ENCODE results near the gene DDA1. TPM values are rescaled to one million over a fixed set of nuclear protein-coding genes. Genes with fewer than 3 reads are reported as not detected.

DDA1 gene
- total RNA-seq, 1 experiment from 2014 or later: 72.5 TPM

GRCh38 chr19:17321655-17322489 is 12.5 kb downstream of the DDA1 start:
- ChIA-PET CTCF (no interaction called here), POLR2A (ENCODE audit: unreplicated experiment) (interaction anchor here (1.0 kb wide), 1 partner anchor 27 kb away, joined by 5 read pairs; no protein-coding TSS in a partner anchor)
- H3K27me3 ChIP-seq (ENCODE audit: insufficient read depth, low read depth): no peaks in the 10 kb centered on the region
- intact Hi-C loops (cut with micrococcal nuclease; ENCODE audit: unreplicated experiment): no loop called here
- peak overlapping the region; percentile 2; the same call in 1 of the 2 replicates for H3K27ac ChIP-seq
- H3K4me3 ChIP-seq: no peak overlapping the region
- peaks cover 26% of the 10 kb centered on the region for H3K4me1 ChIP-seq (replicated peaks; ENCODE audit: insufficient read depth)
- H3K79me2 ChIP-seq (ENCODE audit: low read depth): peaks cover 17% of the 10 kb centered on the region
- no peak for DNase-seq
- H3K36me3 ChIP-seq (ENCODE audit: low read depth): peaks cover 18% of the 10 kb centered on the region
- H3K9me2 ChIP-seq (ENCODE audit: insufficient read depth): no peaks in the 10 kb centered on the region
- no peaks in the 10 kb centered on the region for H3K9me3 ChIP-seq (ENCODE audit: insufficient read depth, low read depth)
- BruUV-seq (replicated peaks): no TSS peak
- no peak overlapping the region for H3K4me2 ChIP-seq
- H2AFZ ChIP-seq: no peak overlapping the region
- peaks cover 47% of the 10 kb centered on the region for H3F3A ChIP-seq (ENCODE audit: insufficient read depth, low read depth)
- TF ChIP-seq EZH2 (IDR thresholded peaks at IDR 0.05; ENCODE audit: low read depth) (no peak), CTCF (conservative IDR thresholded peaks at IDR 0.05) (no peak)
- peaks cover 12% of the 10 kb centered on the region; the same call in 1 of the 2 replicates for H4K20me1 ChIP-seq (ENCODE audit: insufficient read depth)

GRCh38 chr19:17322854-17323253 is 13.5 kb downstream of the DDA1 start:
- no peak overlapping the region for H2AFZ ChIP-seq
- peaks cover 15% of the 10 kb centered on the region for H3K79me2 ChIP-seq (ENCODE audit: low read depth)
- no TSS peak for BruUV-seq (replicated peaks)
- no peaks in the 10 kb centered on the region for H3K9me2 ChIP-seq (ENCODE audit: insufficient read depth)
- H3K36me3 ChIP-seq (ENCODE audit: low read depth): peaks cover 16% of the 10 kb centered on the region; the same call in 1 of the 2 replicates
- peaks cover 12% of the 10 kb centered on the region; the same call in 1 of the 2 replicates for H4K20me1 ChIP-seq (ENCODE audit: insufficient read depth)
- H3K4me2 ChIP-seq: no peak overlapping the region
- H3K27ac ChIP-seq: no peak overlapping the region
- ChIA-PET POLR2A (ENCODE audit: unreplicated experiment) (no interaction called here), CTCF (no interaction called here)
- H3K4me3 ChIP-seq: no peak overlapping the region
- intact Hi-C loops (cut with micrococcal nuclease; ENCODE audit: unreplicated experiment): no loop called here
- peaks cover 27% of the 10 kb centered on the region for H3K4me1 ChIP-seq (replicated peaks; ENCODE audit: insufficient read depth)
- DNase-seq: no peak
- TF ChIP-seq CTCF (conservative IDR thresholded peaks at IDR 0.05) (no peak), EZH2 (IDR thresholded peaks at IDR 0.05; ENCODE audit: low read depth) (no peak)
- H3F3A ChIP-seq (ENCODE audit: insufficient read depth, low read depth): peaks cover 47% of the 10 kb centered on the region
- no peaks in the 10 kb centered on the region for H3K27me3 ChIP-seq (ENCODE audit: insufficient read depth, low read depth)
- H3K9me3 ChIP-seq (ENCODE audit: insufficient read depth, low read depth): no peaks in the 10 kb centered on the region

- H3K9me3 ChIP-seq (ENCODE audit: insufficient read depth, low read depth): no peaks in the 10 kb centered on the region
- intact Hi-C loops (cut with micrococcal nuclease; ENCODE audit: unreplicated experiment): no loop called here
- ChIA-PET POLR2A (ENCODE audit: unreplicated experiment) (no interaction called here), CTCF (no interaction called here)
- no peaks in the 10 kb centered on the region for H3K9me2 ChIP-seq (ENCODE audit: insufficient read depth)
- H3K4me2 ChIP-seq: no peak overlapping the region
- no peak for TF ChIP-seq EZH2 (IDR thresholded peaks at IDR 0.05; ENCODE audit: low read depth)
- no peak for TF ChIP-seq CTCF (conservative IDR thresholded peaks at IDR 0.05)
- H3F3A ChIP-seq (ENCODE audit: insufficient read depth, low read depth): peaks cover 45% of the 10 kb centered on the region
- no peak for DNase-seq
- no TSS peak for BruUV-seq (replicated peaks)
- peaks cover 12% of the 10 kb centered on the region; the same call in 1 of the 2 replicates for H4K20me1 ChIP-seq (ENCODE audit: insufficient read depth)
- peaks cover 9% of the 10 kb centered on the region for H3K79me2 ChIP-seq (ENCODE audit: low read depth)
- H3K4me1 ChIP-seq (replicated peaks; ENCODE audit: insufficient read depth): peaks cover 23% of the 10 kb centered on the region
- H3K36me3 ChIP-seq (ENCODE audit: low read depth): peaks cover 16% of the 10 kb centered on the region; the same call in 1 of the 2 replicates
- H3K27ac ChIP-seq: no peak overlapping the region
- H3K4me3 ChIP-seq: no peak overlapping the region
- H2AFZ ChIP-seq: no peak overlapping the region
- no peaks in the 10 kb centered on the region for H3K27me3 ChIP-seq (ENCODE audit: insufficient read depth, low read depth)
Observed at GRCh38 chr19:17323300-17323963, 14.1 kb downstream of the DDA1 start.

Measured in PC-9 (cell line).